SU-DHL-6 (cell line): ENCODE data around the gene CLTRN.

Source experiments
- H2AFZ ChIP-seq: fragments of 200-600 bp; sonication (generic); 2 replicates; pipeline ENCODE4 v1.6.1; 2014; ENCODE audit warnings: low read depth, mild to moderate bottlenecking, moderate library complexity, mixed read lengths, antibody characterized with exemption, low read length; ENCODE audit not compliant: severe bottlenecking
- H3F3A ChIP-seq: fragments of 200-600 bp; shearing (Covaris generic); 2 replicates; pipeline ENCODE4 v1.6.0; 2016; ENCODE audit warnings: antibody characterized with exemption, mild to moderate bottlenecking; ENCODE audit not compliant: insufficient read depth
- H3K27ac ChIP-seq: fragments of 200-600 bp; sonication (generic); 2 replicates; pipeline ENCODE4 v1.5.1; 2016; ENCODE audit warnings: low read depth, mild to moderate bottlenecking, low read length, moderate library complexity, mixed read lengths
- H3K27me3 ChIP-seq: fragments of 200-600 bp; sonication (generic), shearing (Covaris generic); 2 replicates; pipeline ENCODE4 v1.6.0; 2014; ENCODE audit warnings: mild to moderate bottlenecking, low read length
- H3K36me3 ChIP-seq: fragments of 200-600 bp; sonication (generic); 2 replicates; pipeline ENCODE4 v1.6.1; 2014; ENCODE audit warnings: mild to moderate bottlenecking, low read length, mixed read lengths
- H3K4me2 ChIP-seq: fragments of 300-600, 200-600 bp; shearing (Covaris generic), sonication (generic); 2 replicates; pipeline ENCODE4 v1.6.0; 2014; ENCODE audit warnings: low read length, low read depth, mild to moderate bottlenecking; ENCODE audit not compliant: poor library complexity, severe bottlenecking
- H3K4me3 ChIP-seq: fragments of 200-600 bp; sonication (generic); 2 replicates; pipeline ENCODE4 v1.5.1; 2014; ENCODE audit warnings: antibody characterized with exemption, low read length, mild to moderate bottlenecking, mixed read lengths; ENCODE audit not compliant: insufficient read depth, poor library complexity, severe bottlenecking
- H3K79me2 ChIP-seq: fragments of 200-600 bp; sonication (generic); 2 replicates; pipeline ENCODE4 v1.6.1; 2014; ENCODE audit warnings: mild to moderate bottlenecking, low read length, moderate library complexity; ENCODE audit not compliant: insufficient read depth
- H3K9ac ChIP-seq: fragments of 200-600 bp; sonication (generic); 2 replicates; pipeline ENCODE4 v1.7.0; 2014; ENCODE audit warnings: mild to moderate bottlenecking, low read length
- H3K9me2 ChIP-seq: fragments of 200-600 bp; sonication (generic); replicated peaks from 2 replicates; pipeline ENCODE4 v1.6.1; 2014; ENCODE audit warnings: low read length; ENCODE audit not compliant: insufficient read depth
- H3K9me3 ChIP-seq: fragments of 200-600 bp; sonication (generic); 2 replicates; pipeline ENCODE4 v1.6.1; 2014; ENCODE audit warnings: low read length, mixed read lengths; ENCODE audit not compliant: insufficient read depth
- H4K20me1 ChIP-seq: fragments of 200-600 bp; sonication (generic); 2 replicates; pipeline ENCODE4 v1.6.1; 2014; ENCODE audit warnings: low read depth, mild to moderate bottlenecking, antibody characterized with exemption, low read length, moderate library complexity, mixed read lengths
- EZH2phosphoT487 ChIP-seq: fragments of 200-600 bp; sonication (generic), shearing (Covaris generic); conservative IDR thresholded peaks from 2 replicates; pipeline ENCODE4 v1.6.1; 2018; ENCODE audit warnings: mild to moderate bottlenecking, antibody characterized with exemption, low read length, moderate library complexity, mixed read lengths
- TF ChIP-seq, protein P1 (sequence below): fragments of 200-600 bp; sonication (generic); IDR thresholded peaks from one replicate; pipeline ENCODE4 v1.5.1; 2017; ENCODE audit warnings: antibody characterized with exemption, mild to moderate bottlenecking, low read length, moderate library complexity; ENCODE audit not compliant: insufficient read depth, poor library complexity, severe bottlenecking

The CLTRN gene

DNA sequence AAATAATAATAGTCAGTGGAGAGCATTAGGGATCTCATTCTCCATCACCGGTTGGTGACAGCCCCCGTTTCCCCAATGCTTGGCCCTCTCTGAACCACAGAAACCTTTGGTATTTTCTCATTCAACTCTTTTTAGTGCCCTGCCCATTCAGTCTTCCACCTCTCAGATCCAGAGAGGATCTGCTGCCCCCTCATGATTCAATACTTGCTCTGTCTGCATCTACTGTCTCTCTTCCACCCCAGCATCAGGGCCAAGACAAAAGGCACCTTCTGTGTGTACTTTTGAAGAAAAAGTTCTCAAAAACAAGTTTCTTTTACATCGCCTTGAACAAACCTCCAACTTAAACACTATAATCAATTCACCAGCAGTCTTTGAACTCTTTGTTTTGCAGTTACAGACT is 19.3 kb downstream of the CLTRN start:
- Histone ChIP-seq H3F3A (no peaks in the 10 kb centered on the region), H3K79me2 (no peaks in the 10 kb centered on the region), H2AFZ (no peak overlapping the region), H3K9me2 (no peaks in the 10 kb centered on the region), H3K27me3 (no peaks in the 10 kb centered on the region), H3K4me3 (no peak overlapping the region), H3K36me3 (no peaks in the 10 kb centered on the region), H4K20me1 (no peaks in the 10 kb centered on the region), H3K9ac (no peak overlapping the region), H3K27ac (no peak overlapping the region), H3K9me3 (no peaks in the 10 kb centered on the region), H3K4me2 (no peak overlapping the region)
- TF ChIP-seq, protein P1, sequence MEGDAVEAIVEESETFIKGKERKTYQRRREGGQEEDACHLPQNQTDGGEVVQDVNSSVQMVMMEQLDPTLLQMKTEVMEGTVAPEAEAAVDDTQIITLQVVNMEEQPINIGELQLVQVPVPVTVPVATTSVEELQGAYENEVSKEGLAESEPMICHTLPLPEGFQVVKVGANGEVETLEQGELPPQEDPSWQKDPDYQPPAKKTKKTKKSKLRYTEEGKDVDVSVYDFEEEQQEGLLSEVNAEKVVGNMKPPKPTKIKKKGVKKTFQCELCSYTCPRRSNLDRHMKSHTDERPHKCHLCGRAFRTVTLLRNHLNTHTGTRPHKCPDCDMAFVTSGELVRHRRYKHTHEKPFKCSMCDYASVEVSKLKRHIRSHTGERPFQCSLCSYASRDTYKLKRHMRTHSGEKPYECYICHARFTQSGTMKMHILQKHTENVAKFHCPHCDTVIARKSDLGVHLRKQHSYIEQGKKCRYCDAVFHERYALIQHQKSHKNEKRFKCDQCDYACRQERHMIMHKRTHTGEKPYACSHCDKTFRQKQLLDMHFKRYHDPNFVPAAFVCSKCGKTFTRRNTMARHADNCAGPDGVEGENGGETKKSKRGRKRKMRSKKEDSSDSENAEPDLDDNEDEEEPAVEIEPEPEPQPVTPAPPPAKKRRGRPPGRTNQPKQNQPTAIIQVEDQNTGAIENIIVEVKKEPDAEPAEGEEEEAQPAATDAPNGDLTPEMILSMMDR = no peak
- no peak for TF ChIP-seq EZH2phosphoT487

DNA sequence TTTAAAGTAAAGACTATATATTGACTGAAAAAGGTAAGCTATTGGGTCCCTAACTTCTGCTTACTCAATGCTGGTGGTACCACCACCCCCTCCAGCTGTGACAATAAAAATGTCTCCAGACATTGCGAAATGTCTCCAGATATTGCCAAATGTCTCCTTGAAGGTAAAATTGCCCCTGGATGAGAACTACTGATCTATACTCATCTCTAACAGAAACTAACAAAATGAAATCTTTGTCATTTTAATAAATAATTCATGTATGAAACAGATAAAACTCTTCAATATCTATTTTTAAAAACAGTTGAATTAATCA is 20.1 kb downstream of the CLTRN start:
- Histone ChIP-seq H3K27ac (no peak overlapping the region), H3K9ac (no peak overlapping the region), H3K4me3 (no peak overlapping the region), H3K4me2 (no peak overlapping the region), H3K9me2 (no peaks in the 10 kb centered on the region), H3K9me3 (no peaks in the 10 kb centered on the region), H3F3A (no peaks in the 10 kb centered on the region), H3K79me2 (no peaks in the 10 kb centered on the region), H4K20me1 (no peaks in the 10 kb centered on the region), H3K27me3 (no peaks in the 10 kb centered on the region), H3K36me3 (no peaks in the 10 kb centered on the region), H2AFZ (no peak overlapping the region)
- TF ChIP-seq EZH2phosphoT487 = no peak

- TF ChIP-seq, protein P1 = no peak
- no peak for TF ChIP-seq EZH2phosphoT487
- Histone ChIP-seq H3K36me3 (no peaks in the 10 kb centered on the region), H3K9me2 (no peaks in the 10 kb centered on the region), H3K9me3 (no peaks in the 10 kb centered on the region), H2AFZ (no peak overlapping the region), H4K20me1 (no peaks in the 10 kb centered on the region), H3K4me3 (no peak overlapping the region), H3F3A (no peaks in the 10 kb centered on the region), H3K79me2 (no peaks in the 10 kb centered on the region), H3K27ac (no peak overlapping the region), H3K4me2 (no peak overlapping the region), H3K9ac (no peak overlapping the region), H3K27me3 (no peaks in the 10 kb centered on the region)
Observed at GRCh38 chrX:15643786-15644559, 20.6 kb downstream of the CLTRN start.

DNA sequence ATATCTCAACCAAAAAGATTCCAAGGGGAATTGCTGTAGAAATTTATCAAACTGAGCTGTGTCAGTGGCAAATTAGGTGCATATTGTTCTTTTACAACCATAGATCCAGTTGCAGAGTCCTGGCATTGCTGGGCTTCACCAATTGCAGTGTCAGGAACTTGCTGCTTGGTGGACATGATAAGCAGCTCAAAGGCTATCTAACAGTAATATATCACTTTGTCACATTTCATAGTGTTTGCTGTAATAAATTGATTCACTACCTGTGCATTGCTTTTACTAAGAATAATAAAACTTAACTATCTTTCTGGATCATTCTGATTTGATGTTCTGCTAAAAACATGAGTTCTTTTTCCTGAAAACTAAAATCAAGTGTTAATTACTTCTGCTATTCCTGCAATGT is 33.0 kb downstream of the CLTRN start:
- no peaks in the 10 kb centered on the region for H3K9me2 ChIP-seq
- H3K4me2 ChIP-seq = no peak overlapping the region
- H3K27ac ChIP-seq = no peak overlapping the region
- H2AFZ ChIP-seq = no peak overlapping the region
- no peaks in the 10 kb centered on the region for H4K20me1 ChIP-seq
- H3K9me3 ChIP-seq = no peaks in the 10 kb centered on the region
- H3F3A ChIP-seq = no peaks in the 10 kb centered on the region
- no peak overlapping the region for H3K9ac ChIP-seq
- TF ChIP-seq, protein P1 = no peak
- TF ChIP-seq EZH2phosphoT487 = no peak
- H3K36me3 ChIP-seq = no peaks in the 10 kb centered on the region
- H3K4me3 ChIP-seq = no peak overlapping the region
- H3K27me3 ChIP-seq = no peaks in the 10 kb centered on the region
- H3K79me2 ChIP-seq = no peaks in the 10 kb centered on the region
